G401.6 (cell line): ENCODE data around the gene BANF2.
"Not testable (repeated sequence)": the region's sequence is repeated elsewhere in the genome, so short reads cannot be mapped to it uniquely, and the experiment has no call there.

ENCODE experiments used
- FAIRE-seq: peaks from 2 replicates; lab custom pipeline; 2012; peaks lifted over from hg19 to GRCh38; lab: Jason Lieb, UNC

The BANF2 gene

DNA sequence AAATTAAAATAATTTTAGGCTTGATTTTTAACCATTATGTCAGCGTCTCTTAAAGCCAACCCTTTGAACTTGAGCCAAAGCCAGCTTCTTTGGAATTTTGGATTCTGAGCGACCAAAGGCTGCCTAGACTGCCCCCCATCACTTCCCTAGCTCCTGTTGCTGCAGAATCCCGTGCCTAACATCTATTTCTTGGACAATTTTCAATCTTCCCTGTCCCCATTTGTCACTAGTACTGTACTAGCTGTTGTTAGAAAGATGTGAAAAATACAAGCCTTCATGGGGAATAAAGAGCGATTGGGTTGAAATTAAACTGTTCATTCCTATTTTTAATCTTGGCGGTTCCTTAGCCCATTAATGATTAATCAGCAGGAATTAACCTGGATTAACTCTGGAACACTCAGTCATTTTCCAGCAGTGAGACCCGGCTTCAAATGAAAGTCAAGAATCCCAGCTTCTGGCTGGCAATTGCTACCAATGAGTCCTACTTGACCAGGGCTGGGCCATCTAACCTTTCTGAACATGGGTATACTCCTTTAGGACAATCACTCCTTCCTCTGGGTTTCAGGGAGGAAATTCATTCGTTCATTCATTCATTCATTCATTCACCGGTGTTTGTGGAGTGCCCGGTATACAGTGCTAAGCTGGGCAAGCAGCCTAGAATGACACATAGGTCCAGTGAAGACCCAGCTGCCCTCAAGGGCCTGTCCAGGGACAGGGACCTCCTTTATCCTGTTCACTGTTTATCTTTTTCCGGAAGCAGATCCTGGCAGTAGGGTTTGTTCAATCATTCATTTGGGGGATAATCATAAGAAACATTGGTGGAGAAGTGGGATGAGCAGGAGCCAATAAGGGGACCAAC is 16.3 kb upstream of the BANF2 start:
- FAIRE-seq: no peak

DNA sequence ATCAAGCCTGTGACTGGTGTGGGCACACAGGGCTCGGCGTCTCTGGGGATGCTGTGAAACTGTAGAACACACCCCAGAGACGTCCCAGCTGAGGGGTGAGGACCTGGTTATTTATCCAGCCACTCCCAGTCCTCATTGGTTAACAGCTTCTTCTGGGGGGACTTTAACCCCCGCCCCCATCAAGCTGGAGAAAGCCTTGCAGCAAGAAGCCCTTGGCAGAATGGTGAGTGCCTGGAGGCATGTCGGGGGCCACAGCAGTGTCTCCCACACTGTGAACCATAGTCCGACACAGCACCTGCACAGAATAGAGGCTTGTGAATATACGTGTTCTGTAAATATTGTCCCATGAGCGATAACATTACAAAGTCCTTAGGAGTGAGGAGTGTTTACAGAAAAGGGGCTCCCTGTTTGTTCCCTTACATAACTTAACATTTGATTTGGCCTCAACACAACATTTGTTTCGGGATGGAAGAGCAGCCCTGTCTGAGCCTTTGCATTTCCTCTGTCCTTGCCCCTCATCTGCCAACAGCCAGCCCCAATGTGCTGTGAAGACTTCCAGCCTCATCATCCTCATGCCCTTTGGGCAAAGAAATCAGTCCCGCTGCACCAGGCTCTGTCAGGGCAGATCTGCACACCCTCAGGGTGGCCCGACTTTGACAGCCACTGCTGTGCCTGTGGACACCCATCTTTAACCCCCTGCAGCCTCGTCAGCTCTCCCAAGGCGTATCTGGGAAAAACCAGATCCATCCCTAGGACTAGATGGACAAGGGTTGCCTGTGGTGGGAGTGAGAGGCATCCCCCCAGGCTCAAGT is 15.5 kb upstream of the BANF2 start:
- FAIRE-seq: no peak

GRCh38 chr20:17685168-17685567 is 14.6 kb upstream of the BANF2 start:
- no peak for FAIRE-seq

DNA sequence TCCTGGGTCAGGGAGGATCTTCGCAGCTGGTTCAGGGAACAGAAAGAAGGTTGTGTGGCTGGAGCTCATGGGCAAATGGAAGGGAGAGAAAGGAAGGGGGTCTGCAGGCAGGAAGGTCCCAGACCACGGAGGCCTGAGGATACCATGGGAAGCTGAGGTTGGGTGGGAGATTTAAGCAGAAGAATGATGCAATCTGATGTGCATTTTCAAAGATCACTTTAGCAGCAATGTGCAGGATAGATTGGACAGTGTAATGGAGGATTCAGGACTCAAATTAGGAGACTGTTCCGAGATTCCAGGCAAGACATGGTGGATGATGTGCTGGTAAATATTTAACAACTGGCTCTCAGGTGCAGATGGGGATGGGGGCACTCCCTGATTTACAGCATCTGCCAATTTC is 12.0 kb upstream of the BANF2 start:
- no peak for FAIRE-seq

DNA sequence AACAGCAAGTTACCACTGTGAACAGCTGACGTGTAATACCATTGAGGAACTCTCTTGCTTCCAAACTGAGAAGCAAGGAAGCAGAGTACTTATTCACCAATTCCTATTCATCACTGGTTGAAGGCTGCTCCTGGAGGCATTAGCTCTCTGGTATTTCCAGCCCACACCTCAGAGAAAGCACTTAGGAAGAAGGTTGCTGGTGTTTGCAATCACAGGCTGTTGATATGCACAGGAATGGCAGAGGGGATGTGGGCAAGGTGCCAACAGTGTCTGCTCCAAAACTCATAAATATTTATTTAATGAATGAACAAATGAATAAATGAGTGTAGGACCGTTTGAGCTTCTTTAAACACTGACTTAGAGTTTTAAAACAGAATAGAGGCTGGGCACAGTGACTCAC is 10.8 kb upstream of the BANF2 start:
- FAIRE-seq: no peak

DNA sequence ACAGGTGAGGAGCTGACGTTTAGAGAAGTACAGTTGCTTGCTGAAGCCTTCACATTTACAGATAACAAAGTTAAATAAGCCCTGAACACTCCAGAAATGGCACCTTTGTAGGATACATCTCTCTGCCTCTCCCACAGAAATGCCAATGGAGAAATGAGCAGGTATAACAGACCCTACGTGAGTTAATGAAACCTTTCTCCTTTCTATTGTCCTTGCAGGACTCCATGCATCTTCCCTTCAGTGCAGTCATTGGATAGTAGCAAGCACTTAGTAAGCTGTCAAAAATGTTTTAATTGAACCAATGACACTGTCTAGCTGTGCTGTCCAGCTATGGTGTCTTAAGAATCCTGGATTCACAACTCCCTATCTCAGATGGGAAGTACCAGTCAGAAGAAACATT is 9.6 kb upstream of the BANF2 start:
- no peak for FAIRE-seq

DNA sequence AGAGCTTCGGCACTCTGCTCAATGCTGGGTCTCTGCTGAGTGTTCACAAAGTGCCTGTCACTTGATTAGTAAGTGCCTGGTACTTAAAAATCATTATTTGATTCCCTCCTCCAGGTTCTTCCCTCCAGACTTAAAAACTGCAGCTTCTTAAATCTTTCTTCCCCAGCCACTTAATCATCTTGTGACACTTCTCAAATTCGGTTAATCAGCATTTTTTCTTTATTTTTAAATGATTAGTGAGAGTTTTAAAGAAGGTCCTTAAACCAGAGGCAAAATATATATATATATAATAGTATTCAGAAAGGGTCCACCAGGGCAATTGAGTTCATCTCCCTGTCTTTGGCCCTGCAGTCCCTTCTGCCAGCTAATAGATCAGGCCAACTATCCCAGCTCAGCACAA is 8.0 kb upstream of the BANF2 start:
- FAIRE-seq: no peak

DNA sequence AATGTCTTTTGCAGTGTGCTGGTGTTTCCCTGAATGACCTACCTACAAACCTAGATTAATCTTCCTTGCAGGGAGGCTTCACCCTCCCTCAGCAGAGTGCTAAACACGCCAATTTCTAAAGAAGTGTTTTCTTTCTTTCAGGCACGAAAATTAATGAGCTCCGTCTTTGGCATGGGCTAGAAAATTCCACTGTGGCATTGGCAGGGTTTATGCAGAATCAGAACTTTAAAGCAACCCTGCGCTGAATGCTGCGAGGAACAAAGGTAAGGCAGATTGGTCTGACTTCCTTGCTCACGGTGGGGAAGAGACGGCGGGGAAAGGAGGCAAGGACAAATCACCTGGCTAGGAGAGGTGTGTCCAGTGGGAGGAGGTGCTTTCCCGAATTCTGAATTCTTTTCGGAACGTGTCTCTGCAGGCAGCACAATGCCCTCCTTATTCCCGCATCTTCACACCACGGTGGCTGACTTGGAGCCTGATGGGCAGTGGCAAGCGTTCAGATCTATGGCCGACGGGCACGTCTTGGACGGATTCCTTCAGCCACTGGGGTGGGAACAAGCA is 6.2 kb upstream of the BANF2 start:
- FAIRE-seq: no peak

GRCh38 chr20:17694767-17695166 is 5.0 kb upstream of the BANF2 start:
- FAIRE-seq: no peak

GRCh38 chr20:17696287-17696686 is 3.5 kb upstream of the BANF2 start:
- FAIRE-seq: no peak

- no peak for FAIRE-seq
These were observed 2.6 kb upstream of the BANF2 start for GRCh38 chr20:17697171-17697570.

DNA sequence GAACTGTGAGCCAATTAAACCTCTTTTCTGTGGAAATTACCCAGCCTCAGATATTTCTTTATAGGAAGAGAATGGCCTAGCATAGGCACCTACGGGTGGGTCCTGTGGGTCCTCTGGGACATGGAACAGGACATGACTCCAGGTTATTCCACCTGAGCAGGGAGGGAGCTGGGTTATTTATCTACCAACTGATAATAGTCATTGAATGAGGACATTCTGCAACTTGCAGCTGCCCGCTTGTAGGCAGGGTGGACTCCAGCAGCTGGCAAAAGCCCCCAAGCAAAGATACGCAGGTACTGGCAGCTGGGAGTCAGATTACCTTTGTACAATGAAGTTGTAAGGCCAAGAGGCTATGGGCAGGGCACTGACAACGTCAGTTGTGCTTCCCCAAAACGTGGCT is 1.4 kb upstream of the BANF2 start:
- FAIRE-seq: no peak

- FAIRE-seq: no peak
These were observed 871 bp downstream of the BANF2 start for GRCh38 chr20:17700637-17701036.

DNA sequence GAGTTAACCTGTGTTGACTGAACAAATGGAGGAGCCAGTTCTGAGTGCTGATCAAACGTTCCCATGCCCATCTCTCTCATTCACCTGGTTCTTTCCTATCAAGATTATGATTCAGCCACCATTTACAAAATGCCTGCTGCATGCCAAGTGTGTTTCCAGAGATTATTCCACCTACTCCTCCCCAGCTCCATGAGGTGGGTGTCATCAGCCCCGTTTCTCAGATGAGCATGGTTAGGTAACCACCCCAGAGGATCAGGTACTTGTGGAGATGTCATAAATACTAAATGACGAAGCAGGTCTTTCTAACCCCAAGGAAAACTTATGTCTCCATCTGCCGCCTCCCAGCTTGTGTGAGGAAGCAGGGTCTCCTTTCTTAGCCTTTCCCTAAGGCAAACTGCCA is 2.1 kb downstream of the BANF2 start:
- no peak for FAIRE-seq

DNA sequence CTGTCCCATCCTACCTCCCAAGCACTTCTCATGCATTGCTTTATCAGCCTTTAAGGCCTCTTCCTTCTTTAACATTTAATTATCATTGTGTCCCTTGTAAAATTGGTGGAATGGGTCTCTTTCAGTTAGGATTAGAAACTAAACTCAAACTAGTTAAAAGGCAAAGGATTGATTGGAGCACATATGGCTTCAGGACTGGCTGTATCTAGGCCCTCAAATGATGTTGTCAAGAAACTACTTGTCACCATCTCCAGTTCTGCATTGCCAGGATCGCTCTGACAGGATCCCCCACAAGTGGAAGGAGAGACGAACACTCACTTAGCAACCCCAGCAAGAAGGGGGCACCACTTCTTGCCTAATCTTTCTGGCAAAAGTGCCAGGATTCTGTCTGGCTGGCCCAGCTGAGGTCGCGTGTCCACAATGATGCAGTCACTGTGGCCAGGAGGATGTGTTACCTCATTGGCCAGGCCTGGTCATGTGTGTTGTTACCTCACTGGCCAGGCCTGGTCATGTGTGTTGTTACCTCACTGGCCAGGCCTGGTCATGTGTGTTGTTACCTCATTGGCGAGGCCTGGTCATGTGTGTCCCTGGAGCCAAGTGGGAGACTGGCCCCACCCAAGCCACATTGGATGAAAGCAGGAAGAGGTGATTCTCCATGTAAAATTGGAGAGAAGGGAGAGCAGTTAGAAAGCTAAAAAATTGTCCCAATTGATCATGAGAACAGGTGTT is 5.0 kb downstream of the BANF2 start:
- FAIRE-seq: no peak

DNA sequence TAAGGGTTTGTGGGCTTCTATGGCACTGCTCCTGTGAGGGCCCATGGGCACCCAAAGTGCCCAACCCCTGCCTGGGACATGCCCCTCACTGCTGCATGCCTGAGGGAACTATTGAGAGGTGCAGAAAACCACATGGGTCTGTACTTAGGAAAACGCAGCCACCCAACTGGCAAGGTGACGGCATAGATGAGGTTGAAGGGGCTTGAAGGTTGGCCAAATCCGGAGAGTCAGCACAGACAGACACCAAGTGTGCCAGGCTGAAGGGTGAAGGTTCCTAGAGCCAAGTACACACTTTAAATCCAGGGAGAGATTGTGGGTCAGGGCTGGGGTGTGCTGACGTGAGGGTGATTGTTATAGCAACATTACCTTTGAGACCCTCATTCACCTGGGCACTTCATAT is 6.2 kb downstream of the BANF2 start:
- FAIRE-seq: no peak

- no peak for FAIRE-seq
These were observed 6.9 kb downstream of the BANF2 start for GRCh38 chr20:17706632-17707031.

GRCh38 chr20:17707951-17708350 is 8.2 kb downstream of the BANF2 start:
- not testable (repeated sequence) for FAIRE-seq

DNA sequence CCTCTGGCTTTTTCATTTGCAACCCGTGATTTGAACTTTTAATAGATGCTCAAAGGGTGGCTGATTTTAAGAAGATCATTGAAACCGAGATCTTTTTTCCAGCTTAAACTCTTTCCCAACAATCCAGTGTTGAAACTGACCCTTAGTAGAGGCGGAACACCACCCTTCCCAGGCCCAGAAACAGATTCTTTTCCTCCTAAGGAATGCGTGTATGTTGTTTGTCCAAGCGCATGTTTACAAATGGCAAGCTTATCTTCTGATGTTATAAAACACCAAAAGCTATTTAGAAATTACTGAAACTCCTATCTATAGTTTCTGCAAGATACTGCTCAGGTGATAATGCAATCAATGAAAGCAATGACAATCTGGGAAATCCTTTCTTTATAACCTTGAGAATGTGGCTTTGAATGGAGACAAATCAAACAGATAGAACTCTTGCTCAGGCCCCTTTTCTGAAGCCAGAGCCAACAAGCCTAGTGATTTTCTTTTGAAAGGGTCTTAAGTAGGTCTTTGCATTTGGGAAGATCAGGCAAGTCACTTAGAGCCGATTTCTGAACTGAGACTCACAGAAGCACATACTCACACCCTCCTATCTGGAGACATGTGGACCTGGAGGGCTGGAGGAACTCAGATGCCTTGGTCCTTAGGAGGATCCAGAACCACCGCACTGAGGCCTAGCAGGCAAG is 9.1 kb downstream of the BANF2 start:
- no peak for FAIRE-seq

DNA sequence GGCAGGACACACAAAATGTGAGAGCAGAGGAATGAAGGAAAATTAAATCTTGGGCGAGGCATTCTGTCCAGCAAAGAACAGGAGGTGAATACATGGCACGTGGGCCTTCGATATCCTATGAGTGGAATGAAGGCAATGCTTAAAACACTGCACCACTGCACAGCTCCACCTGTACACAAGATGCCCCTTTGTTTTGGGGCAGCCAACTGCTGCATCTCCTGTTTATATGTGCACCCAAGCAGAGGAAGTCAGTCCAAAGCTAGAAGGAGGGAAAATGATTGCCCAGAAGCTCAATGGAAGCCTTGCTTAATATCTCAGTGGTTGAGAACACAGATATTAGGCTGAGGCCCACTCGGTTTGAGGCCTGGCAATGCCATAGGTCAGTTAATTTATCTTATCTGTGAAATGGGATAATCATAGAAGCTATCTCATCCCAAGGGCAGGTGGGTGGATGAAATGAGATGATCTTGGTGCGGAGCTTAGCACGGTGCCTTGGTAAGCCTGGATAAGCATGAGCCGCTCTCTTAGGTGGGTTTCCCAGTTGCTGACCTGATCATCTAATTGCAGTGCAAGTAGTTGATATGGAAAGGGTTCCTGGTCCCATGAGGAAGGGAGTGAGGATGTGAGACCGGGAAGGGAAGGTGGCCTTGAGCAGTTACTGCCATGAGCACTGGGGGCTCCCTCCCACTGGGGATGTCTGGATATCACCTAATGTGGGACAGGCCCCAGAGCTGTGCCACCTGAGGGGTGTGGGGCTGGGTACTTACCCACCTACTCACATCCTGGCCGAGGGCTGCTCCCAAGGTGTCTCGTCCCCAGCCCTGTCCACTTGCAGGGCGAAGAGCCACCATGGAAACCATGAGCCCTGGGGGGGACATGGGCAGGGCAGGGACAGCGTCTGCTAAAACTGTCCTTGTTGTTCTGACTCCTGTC is 9.9 kb downstream of the BANF2 start:
- no peak for FAIRE-seq
